HG03354 (cell line): Measurements from ENCODE around the gene BRD7.
"Not testable (repeated sequence)": the region's sequence is repeated elsewhere in the genome, so short reads cannot be mapped to it uniquely, and the experiment has no call there.

ENCODE experiments used
- ATAC-seq: cut with Tn5 transposase; IDR thresholded peaks from one replicate; pipeline ENCODE4 v1.9.1; 2021; ENCODE audit warnings: mild to moderate bottlenecking; ENCODE audit not compliant: unreplicated experiment, poor library complexity, severe bottlenecking

The BRD7 gene

DNA sequence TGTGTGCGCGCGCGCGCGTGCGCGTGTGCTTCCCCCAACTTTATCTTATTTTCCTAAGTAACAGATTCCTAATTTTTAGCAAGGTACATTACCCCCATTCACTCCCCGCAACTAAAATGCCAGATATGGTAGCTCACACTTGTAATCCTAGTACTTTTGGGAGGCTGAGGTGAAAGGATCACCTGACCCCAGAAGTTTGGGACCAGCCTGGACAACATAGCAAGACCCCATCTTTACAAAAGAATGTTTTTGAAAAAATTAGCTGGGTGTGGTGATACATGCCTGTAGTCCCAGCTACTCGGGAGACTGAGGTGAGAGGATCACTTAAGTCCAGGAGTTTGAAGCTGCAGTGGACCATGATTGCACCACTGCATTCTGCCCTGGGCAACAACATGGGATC lies 5.1 kb downstream of the BRD7 start:
- no peak for ATAC-seq

DNA sequence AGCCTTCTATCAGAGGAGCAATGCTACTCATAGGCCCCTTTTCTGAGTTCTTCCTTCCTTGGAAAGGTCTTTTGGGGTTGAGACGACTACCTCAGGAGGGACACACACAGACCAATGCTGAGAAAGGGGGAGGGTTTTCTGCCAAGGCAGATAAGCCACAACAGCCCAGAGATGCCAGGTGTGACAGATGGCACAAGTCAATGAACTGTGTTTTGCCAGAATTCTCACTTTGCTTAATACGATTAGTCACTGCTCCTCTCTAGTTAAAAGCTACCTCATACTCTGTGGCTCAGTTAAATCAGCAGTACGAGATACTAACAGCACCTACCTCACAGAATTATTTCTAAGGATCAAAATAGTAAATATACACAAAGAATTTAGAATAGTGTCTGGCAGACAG lies 8.0 kb downstream of the BRD7 start:
- ATAC-seq, result no peak

DNA sequence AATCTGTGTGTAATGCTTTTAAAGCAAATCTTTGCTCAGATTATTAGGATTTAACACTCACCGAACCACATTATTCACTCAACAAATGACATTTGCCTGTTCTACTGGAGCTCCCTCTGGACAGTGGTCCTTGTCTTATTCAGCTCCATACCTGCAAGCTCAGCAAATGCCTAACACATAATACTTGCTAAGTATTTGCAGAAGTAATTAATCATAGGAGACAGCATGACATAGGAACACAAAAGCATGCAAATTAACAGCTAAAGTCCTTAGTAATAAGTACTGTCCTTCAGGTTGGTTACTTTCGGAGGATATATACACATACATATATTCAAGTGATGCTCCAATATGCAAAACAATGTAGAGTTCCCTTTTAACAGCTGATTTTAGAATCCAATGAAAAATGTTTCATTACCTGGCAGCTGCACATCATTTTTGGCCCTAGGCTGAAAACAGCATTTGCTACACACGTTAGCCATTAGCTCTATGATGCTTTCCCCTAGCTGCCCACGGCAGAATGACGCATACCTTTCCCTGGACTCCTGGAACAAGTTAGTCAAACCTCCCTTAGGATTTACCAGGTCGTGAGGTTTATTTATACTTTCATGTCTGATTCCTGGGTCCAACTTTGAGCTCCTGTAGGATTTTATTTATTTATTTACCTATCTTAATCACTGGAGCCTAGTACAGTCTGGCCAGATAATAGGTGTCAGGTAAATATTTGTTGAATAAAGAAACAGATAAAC lies 8.6 kb downstream of the BRD7 start:
- ATAC-seq, result no peak

DNA sequence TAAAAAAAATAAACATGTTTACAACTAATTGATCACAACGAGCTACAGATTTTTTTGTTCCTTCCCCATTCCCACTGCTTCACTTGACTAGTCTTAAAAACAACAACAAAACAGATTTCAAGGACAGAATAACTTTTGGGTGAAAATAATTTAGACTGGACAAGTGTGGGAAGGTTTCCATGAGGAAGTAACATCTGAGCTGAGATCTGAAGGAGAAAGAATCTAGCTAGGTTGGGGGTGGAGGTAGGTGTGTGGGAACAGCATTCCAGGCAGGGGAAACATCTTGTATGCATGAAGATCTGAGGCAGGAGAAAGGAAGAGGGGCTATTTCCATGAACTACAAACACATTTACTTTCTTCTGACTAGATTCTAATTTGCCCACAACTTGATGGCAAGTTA lies 9.2 kb downstream of the BRD7 start:
- no peak for ATAC-seq

DNA sequence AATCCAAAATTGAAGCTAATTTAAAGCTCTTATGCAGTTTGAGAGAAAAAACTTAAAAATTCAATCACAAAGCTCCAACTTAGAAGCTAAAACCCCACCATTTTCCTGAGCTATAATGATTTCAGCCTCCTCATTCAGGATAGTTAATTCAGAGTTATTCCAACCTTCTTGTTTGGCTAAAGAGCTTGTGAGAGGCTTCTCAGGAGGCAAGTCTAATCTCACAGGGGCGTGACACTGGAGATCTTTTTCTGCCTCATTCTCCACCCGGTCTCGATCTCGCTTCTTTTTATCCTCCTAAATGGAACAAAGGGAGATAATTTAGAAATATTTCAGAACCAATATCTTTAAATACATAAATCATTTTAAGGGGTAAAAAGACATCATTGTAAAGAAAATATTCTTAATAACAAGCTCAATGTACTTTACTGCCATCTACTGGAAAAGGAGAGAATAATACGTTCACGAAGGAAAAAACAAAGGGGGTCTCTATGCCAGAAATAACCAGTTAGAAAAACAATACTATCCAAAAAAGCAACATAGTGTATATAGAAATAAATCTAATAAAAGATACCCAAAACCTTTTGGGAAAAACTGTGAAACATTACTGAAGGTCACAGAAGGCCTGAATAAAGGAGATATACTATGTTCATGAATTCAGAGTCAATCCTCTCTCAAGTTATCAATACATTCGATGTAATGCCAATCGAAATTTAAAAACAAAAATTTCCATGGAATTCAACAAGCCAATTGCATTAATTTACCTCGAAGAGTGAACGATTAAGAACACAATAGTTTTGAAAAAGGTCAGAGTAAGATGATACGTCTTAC lies 13.9 kb downstream of the BRD7 start:
- no peak for ATAC-seq

DNA sequence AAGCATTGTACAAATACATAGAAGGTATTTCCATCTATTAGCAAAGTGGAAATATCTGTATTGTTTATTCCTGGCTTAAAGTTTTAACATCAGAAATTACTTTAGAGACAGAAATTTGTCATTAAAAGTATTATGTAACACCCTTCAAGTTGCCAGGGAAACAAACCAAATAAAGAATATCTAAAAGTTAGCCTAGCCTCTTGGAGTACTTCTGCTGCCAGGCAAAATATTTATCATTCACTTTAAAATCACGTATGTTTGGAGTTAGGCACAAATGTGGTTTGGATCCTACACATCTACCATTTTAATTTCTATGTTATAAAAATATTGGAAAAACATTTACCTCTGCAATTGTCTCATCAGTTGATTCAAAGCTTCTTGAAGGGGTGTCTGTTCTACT lies 14.7 kb downstream of the BRD7 start:
- no peak for ATAC-seq

GRCh38 chr16:50351952-50352351 lies 16.8 kb downstream of the BRD7 start:
- ATAC-seq, result no peak

DNA sequence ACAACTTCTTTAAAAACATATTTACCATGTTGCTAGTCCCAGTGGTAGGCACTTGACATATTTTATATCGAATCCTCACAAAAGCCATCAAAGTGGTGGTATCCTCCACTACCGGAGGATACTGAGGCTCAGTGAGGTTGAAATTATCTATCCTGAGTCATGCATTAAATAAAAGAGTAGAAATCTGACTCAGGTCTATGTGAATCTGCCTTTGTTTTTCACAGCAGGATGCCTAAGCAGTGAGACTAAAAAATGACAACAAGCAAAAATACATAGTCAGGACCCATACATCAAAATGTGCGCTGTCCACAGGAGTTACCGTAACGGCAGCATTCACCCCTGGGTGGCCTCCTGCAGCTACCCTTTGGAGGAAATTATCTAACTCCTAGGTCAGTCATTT lies 17.7 kb downstream of the BRD7 start:
- no peak for ATAC-seq

GRCh38 chr16:50345210-50345609 lies 23.6 kb downstream of the BRD7 start:
- ATAC-seq, result not testable (repeated sequence)

DNA sequence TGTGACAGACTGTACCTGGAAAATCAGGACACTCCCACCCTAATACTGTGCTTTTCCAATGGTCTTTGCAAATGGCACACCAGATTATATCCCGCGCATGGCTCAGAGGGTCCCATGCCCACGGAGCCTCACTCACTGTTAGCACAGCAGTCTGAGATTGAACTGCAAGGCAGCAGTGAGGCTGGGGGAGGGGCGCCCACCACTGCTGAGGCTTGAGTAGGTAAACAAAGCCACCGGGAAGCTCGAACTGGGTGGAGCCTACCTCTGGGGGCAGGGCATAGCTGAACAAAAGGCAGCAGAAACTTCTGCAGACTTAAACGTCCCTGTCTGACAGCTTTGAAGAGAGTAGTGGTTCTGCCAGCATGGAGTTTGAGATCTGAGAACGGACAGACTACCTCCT lies 25.2 kb downstream of the BRD7 start:
- not testable (repeated sequence) for ATAC-seq

GRCh38 chr16:50340578-50340977 lies 28.2 kb downstream of the BRD7 start:
- no peak for ATAC-seq

- no peak for ATAC-seq
Measured at GRCh38 chr16:50338371-50339231, 30.2 kb downstream of the BRD7 start.

DNA sequence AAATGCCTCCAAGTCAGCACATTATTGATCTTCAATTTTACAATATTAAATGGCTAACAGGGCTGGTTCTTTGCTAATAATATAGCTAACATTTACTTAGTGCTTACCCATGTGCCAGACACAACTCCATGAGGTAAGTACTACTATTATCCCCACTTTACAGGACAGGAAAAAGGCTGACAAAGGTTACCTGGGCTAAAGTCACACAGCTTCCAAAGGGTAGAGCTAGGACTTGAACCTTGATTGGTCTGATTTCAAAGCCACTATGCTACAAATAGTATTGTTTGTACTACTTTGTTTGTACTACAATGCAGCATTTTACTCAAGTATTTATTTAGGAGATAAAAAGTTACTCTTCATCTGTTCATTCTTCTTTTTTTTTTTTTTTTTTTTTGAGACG lies 31.9 kb downstream of the BRD7 start:
- ATAC-seq, result no peak

DNA sequence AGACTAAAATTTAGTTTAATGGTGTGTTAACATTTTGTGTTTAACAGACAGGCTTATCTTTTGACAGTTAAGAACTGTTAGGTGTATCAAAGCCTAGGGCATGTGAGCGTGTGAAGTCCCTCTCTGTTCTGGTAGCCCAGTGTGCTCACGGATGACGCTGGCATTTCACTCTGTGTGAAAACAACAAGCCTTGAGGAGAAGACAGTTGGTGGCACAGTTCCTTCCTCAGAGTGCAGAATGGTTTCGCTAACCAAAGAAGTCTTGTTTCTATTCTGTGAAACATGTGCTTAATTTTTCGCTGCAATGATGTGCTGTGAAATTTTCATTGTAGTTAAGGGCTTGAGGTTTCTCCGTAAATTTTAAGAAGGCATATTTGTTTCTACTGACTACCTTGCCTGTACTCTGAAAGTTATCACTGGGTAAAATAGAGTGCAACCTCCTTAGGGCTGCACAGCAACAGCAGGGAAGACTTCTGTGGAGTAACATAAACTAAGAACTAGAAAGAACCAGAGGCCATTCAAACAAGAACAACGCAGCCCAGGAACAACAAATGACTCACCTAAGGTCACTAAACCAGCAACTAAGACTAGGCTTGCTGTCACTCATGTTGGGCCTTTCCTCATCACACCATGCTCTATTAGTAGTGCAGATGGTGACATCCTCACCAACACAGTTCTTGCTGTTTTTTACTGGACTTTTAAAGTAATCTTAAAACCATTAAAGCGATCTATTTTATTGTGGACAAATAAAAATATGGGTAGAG lies 33.4 kb downstream of the BRD7 start:
- peak; percentile 84 for ATAC-seq

GRCh38 chr16:50334106-50334975 lies 34.4 kb downstream of the BRD7 start:
- no peak for ATAC-seq

DNA sequence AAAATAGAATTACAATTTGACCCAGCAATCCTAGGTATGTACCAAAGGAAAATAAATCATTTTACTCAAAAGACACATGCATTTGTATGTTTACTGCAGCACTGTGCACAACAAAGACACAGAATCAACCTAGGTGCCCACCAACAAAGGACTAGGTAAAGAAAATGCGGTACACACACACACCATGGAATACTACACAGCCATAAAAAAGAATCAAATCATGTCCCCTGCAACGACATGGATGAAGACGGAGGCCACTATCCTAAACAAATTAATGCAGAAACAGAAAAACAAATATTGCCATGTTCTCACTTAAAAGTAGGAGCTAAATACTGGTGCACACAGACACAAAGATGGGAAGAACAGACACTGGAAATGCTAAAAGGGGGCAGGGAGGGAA lies 36.2 kb downstream of the BRD7 start:
- no peak for ATAC-seq

DNA sequence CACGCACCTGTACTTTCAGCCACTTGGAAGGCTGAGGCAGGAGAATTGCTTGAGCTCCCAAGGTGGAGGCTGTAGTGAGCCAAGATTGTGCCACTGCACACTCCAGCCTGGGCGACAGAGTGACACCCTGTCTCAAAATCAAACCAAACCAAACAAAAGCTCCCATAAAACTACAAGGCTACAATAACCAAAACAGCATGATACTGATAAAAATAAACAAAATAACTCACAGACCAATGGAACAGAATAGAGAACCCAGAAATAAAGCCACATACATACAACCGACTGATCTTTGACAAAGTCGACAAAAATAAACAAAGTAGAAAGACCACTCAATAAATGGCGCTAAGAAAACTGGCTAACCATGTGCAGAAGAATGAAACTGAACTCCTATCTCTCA lies 37.2 kb downstream of the BRD7 start:
- ATAC-seq, result no peak

- no peak for ATAC-seq
Measured at GRCh38 chr16:50329446-50330189, 39.2 kb downstream of the BRD7 start.
